ENCODE results near the gene IL6R.
"Not testable (repeated sequence)": the region's sequence is repeated elsewhere in the genome, so short reads cannot be mapped to it uniquely, and the experiment has no call there.

- TF ChIP-seq CTCF, POLR2A (IDR thresholded peaks at IDR 0.05): not testable (repeated sequence)
Observed at GRCh38 chr1:154486756-154487155, 81.6 kb downstream of the IL6R start.
